Astrocyte (in vitro differentiated cells and primary cell): ENCODE measurements around the gene NUMB.

Experiments
- CTCF ChIP-seq: IDR thresholded peaks from 2 replicates; pipeline ENCODE4 v1.5.1; 2011; ENCODE audit warnings: low read depth, mild to moderate bottlenecking, inconsistent platforms, low read length, moderate library complexity; ENCODE audit not compliant: insufficient read depth
- EZH2 ChIP-seq: IDR thresholded peaks from 2 replicates; pipeline ENCODE4 v1.6.1; 2012; ENCODE audit warnings: mild to moderate bottlenecking, low read length, inconsistent platforms; ENCODE audit not compliant: insufficient read depth

GRCh38 chr14:73243748-73244147 is 214.6 kb downstream of the NUMB start:
- TF ChIP-seq CTCF (no peak), EZH2 (no peak)
